Activated naive CD8-positive, alpha-beta T cell treated with anti-CD3 and anti-CD28 coated beads, Interleukin-2, amount 50 U/mL, for 24 hours (primary cell): Measurements from ENCODE around the gene LINC01488.

ENCODE experiments used
- ATAC-seq: fragments of 150-1000 bp; cut with Tn5 transposase; one replicate; pipeline ENCODE4 v1.10.0; 2021
- DNase-seq: peaks from one replicate; pipeline ENCODE4 v3.0.0; 2021
- H3K27ac Mint-ChIP-seq: one replicate; pipeline ENCODE4 v1.8.0; 2021; ENCODE audit warnings: mild to moderate bottlenecking, mixed read lengths
- H3K27me3 Mint-ChIP-seq: one replicate; pipeline ENCODE4 v1.8.0; 2021; ENCODE audit warnings: mixed read lengths
- H3K36me3 Mint-ChIP-seq: one replicate; pipeline ENCODE4 v1.8.0; 2021; ENCODE audit warnings: low read depth, mixed read lengths
- H3K4me1 Mint-ChIP-seq: one replicate; pipeline ENCODE4 v1.8.0; 2021; ENCODE audit warnings: mixed read lengths
- H3K4me3 Mint-ChIP-seq: one replicate; pipeline ENCODE4 v1.8.0; 2021; ENCODE audit warnings: mild to moderate bottlenecking, moderate library complexity, mixed read lengths
- H3K9me3 Mint-ChIP-seq: one replicate; pipeline ENCODE4 v1.8.0; 2021; ENCODE audit warnings: mixed read lengths

Gene LINC01488

DNA sequence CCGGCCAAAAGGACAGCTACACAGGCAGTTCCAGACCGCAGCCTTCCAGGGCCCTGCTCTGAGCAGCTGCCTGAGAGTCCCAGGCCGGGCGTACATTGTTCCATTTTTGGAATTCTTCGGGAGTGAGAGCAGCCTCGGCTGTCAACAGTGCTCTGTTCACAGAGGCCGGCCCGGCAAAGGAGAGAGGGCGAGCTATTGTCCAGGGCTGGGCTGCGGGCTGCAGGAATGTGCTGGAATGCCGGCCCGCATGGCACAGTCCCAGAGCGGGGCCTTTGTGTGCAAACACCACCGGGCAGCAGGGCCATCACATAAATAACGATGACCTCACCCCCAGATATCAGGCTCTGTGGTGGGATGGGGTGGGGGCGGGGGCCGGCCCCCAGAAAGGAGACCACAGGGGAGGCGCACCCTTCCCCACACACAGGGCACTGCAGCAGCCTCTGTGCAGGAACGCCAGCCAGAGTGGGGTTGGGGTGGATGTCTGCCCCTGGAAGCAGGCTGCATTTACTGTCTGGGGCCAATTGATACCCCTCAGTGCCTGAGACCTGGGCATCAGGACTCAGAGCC is 15.8 kb downstream of the LINC01488 start:
- DNase-seq (no peak), ATAC-seq (no peak)
- H3K27me3 Mint-ChIP-seq, result peaks cover 6% of the 10 kb centered on the region
- no peaks in the 10 kb centered on the region for H3K4me1 Mint-ChIP-seq
- no peaks in the 10 kb centered on the region for H3K36me3 Mint-ChIP-seq
- H3K4me3 Mint-ChIP-seq, result no peak overlapping the region
- no peaks in the 10 kb centered on the region for H3K9me3 Mint-ChIP-seq
- H3K27ac Mint-ChIP-seq, result no peak overlapping the region

DNA sequence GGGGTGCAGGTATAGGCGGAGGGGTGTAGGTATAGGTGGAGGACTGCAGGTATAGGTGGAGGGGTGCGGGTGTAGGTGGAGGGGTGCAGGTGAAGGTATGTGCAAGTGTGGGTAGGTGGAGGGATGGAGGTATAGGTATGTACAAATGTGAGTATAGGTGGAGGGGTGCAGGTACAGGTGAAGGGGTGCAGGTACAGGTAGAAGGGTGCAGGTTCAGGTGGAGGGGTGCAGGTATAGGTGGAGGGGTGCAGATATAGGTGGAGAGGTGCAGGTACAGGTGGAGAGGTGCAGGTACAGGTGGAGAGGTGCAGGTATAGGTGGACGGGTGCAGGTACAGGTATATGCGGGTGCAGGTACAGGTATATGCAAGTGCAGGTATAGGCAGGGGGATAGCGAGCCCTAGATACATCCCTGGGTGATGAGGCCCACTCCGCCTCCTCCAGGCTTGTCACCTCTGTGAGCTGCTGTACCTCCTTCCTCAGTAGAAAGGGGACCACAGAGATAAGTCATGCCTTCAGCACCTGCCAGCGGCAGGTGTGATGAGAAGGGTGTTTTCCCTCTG is 17.2 kb downstream of the LINC01488 start:
- Mint-ChIP-seq H3K27ac (no peak overlapping the region), H3K9me3 (no peaks in the 10 kb centered on the region), H3K4me3 (no peak overlapping the region)

DNA sequence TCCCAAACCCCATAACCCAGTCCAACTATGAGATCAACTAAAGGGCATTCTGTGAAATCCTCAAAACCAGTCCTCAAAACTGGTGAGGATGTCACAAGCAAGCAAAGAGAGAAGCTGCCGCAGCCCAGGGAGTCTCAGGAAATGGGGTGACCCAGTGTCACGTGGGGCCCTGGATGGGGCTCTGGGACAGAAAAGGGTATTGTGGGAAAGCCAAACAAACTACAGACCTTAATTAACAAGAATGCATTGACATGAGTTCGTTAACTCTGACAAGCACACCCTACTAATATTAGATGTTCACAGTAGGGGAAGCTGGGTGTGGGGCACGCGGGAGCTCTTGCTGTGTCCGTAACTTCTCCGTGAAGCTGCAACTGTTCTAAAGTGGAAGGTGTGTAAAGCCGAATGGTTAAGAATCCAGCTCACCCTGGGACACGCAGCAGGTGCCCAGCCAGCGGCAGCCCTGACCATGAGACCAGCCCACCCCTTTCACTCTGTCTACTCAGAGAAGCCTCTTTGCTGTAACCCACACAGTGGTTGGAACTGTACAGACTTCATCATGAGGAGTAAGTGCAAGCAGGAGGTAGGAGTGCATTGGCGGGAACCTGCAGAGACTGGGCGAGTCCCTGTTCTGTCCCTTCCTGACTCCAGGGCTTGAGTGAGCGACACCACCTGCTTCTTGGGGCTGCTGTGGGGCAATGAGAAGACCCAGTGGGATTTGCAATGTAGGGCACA is 17.9 kb downstream of the LINC01488 start:
- Mint-ChIP-seq H3K9me3 (no peaks in the 10 kb centered on the region), H3K27me3 (peaks cover 3% of the 10 kb centered on the region)
- ATAC-seq, result no peak

More for the DNA sequence above, 17.2 kb downstream of the LINC01488 start:
- peaks cover 5% of the 10 kb centered on the region for H3K4me1 Mint-ChIP-seq
- DNase-seq, result no peak
- peaks cover 3% of the 10 kb centered on the region for H3K27me3 Mint-ChIP-seq
- no peak for ATAC-seq
- H3K36me3 Mint-ChIP-seq, result no peaks in the 10 kb centered on the region

DNA sequence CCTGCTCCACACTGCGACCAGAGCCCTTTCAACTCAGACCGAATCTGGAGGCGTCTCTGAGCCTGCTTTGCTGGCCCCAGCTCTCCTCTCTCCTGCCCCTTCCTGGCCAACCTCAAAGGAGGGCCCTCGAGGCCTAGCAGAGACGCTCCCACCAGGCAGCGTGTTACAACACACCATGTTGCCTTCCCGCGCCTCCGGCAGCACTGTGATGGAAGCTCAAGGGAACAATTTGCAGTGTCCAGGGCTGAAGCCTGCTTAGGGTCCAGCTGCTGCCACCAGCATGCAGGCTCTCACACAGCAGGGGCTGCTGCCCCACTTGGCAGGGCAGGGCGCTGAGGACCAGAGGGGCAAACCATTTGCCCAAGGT is 18.4 kb downstream of the LINC01488 start:
- no peak for DNase-seq

More for the DNA sequence above, 17.9 kb downstream of the LINC01488 start:
- Mint-ChIP-seq H3K27ac (no peak overlapping the region), H3K4me1 (peaks cover 5% of the 10 kb centered on the region), H3K4me3 (no peak overlapping the region), H3K36me3 (no peaks in the 10 kb centered on the region)
- no peak for DNase-seq

DNA sequence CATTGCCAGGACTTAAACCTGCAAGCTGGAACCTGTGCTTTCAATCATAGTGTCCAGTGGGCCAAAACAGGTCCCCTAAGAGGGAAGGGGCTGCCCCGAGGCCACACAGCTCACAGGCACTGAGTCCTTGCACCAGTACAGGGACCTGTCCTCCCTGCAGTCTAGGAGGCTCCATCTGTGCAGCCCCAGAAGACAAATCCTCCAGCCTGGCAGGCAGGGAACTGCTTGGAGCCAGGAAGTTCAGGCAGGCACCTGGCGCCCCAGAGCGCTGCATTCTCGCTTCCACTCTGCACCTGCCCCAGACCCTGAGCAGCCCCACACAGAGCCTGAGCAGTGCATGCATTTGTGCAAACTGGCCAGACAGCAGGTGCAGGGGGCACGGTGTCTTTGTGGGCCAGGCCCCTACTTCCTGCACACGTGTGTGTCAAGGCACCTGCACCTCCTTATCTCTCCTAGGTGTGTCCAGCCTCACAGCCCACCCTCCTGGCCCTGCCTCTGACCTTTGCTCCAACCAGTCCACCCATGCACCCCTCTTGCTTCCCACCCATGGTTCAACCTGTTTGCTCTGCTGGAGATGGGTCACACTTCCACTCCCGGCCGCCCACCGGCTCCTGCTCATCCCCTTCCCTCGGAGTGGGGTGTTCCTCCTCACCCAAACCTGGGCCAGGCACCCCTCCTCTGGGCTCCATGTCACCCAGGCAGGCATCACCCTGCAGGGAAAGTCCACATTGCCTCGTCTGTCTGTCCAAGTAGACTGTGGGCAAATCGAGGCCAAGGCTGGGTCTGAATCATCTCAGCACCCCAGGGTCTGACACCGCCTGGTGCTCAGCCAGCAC is 19.0 kb downstream of the LINC01488 start:
- Mint-ChIP-seq H3K4me3 (no peak overlapping the region), H3K36me3 (no peaks in the 10 kb centered on the region), H3K27me3 (peaks cover 3% of the 10 kb centered on the region), H3K9me3 (no peaks in the 10 kb centered on the region), H3K4me1 (peaks cover 5% of the 10 kb centered on the region), H3K27ac (no peak overlapping the region)
- DNase-seq (no peak), ATAC-seq (no peak)

More for the DNA sequence above, 18.4 kb downstream of the LINC01488 start:
- Mint-ChIP-seq H3K4me3 (no peak overlapping the region), H3K9me3 (no peaks in the 10 kb centered on the region), H3K36me3 (no peaks in the 10 kb centered on the region), H3K27me3 (peaks cover 3% of the 10 kb centered on the region), H3K27ac (no peak overlapping the region), H3K4me1 (peaks cover 5% of the 10 kb centered on the region)
- ATAC-seq, result no peak

DNA sequence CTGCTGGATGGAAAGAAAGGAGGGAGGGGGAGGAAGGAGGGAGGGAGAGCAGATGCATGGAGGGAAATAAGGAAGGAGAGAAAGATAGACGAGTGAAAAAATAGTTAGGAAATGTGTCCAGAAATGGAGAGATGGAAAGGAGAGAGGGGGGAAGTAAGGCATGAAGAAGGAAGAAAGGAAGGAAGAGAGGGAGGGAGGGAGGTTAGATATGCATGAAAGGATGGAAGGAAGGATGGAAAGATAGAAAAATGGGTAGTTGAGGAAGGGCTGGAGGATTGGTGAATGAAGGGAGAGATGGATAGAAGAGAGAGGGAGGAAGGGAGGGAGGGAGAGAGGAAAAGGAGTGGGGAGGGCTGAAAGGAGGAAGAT is 19.6 kb downstream of the LINC01488 start:
- Mint-ChIP-seq H3K4me1 (peaks cover 5% of the 10 kb centered on the region), H3K4me3 (no peak overlapping the region), H3K9me3 (no peaks in the 10 kb centered on the region), H3K36me3 (no peaks in the 10 kb centered on the region), H3K27me3 (no peaks in the 10 kb centered on the region), H3K27ac (no peak overlapping the region)
- no peak for ATAC-seq
- DNase-seq, result no peak

DNA sequence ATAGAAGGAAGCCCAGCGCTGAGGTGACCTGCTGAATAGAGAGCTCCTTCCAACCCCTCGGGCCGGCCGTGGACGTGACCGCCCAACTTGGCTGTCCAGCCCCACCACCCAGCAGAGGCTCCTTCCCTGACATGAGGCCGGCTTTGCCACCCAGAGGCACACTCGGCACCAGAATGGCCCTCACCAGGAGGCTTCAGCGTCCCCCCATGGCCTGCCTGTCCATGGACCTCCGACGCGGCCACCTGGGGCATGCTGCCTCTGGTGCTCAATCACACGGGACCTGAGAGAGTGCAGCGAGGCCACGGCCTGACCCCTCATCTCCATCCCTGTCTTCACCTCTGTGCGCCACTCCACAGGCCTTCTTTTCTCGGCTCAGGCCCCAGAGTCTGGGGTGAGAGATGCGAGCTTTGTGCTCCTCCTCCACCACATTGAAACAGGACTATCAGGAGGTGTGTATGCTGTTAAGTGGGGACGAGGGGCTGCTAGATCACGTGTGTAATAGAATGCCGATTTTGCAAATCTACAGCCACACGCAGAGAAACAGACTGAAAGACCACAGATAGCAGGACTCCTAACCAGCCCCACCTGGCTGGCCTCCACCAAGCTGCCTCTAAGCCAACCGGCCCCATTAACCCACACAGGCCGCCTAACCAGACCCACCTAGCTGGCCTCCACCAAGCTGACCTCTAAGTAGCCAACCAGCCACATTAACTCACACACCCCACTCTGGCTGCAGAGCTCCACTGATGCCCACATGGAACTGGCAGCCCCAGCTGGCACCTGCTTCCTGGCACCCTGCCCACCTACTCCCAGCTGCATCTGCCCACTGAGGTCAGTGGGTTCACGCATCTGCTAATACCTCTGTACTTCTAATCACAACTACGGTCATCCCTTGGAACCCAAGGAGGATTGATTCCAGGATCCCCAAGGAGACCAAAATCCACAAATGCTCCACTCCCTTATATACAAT is 20.7 kb downstream of the LINC01488 start:
- Mint-ChIP-seq H3K4me1 (peaks cover 5% of the 10 kb centered on the region), H3K36me3 (no peaks in the 10 kb centered on the region), H3K27me3 (peaks cover under 1% of the 10 kb centered on the region), H3K9me3 (no peaks in the 10 kb centered on the region), H3K4me3 (no peak overlapping the region), H3K27ac (no peak overlapping the region)
- ATAC-seq, result no peak
- DNase-seq, result no peak

DNA sequence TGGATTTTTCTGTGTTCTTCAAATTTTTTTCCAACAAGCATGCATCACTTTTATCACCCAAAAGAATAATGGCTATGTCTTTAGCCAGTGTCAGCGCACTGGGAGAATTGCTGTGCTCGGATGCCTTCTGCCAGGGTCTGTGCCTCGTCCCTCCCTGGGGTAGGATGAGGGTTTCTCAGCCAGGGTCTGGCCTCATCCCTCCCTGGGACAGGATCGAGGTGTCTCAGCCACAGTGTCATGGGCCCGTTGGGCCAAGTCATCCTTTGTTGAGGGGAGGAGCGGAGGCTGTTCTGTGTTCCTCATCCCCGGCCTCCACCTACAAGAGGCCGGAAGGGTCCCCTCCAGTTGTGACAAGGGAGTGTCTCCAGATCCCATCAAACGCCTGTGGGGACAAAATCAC is 22.7 kb downstream of the LINC01488 start:
- DNase-seq (no peak), ATAC-seq (no peak)
- no peak overlapping the region for H3K4me3 Mint-ChIP-seq
- no peak overlapping the region for H3K27ac Mint-ChIP-seq
- peaks cover 7% of the 10 kb centered on the region for H3K27me3 Mint-ChIP-seq
- H3K36me3 Mint-ChIP-seq, result no peaks in the 10 kb centered on the region
- H3K9me3 Mint-ChIP-seq, result no peaks in the 10 kb centered on the region
- peaks cover 9% of the 10 kb centered on the region for H3K4me1 Mint-ChIP-seq

DNA sequence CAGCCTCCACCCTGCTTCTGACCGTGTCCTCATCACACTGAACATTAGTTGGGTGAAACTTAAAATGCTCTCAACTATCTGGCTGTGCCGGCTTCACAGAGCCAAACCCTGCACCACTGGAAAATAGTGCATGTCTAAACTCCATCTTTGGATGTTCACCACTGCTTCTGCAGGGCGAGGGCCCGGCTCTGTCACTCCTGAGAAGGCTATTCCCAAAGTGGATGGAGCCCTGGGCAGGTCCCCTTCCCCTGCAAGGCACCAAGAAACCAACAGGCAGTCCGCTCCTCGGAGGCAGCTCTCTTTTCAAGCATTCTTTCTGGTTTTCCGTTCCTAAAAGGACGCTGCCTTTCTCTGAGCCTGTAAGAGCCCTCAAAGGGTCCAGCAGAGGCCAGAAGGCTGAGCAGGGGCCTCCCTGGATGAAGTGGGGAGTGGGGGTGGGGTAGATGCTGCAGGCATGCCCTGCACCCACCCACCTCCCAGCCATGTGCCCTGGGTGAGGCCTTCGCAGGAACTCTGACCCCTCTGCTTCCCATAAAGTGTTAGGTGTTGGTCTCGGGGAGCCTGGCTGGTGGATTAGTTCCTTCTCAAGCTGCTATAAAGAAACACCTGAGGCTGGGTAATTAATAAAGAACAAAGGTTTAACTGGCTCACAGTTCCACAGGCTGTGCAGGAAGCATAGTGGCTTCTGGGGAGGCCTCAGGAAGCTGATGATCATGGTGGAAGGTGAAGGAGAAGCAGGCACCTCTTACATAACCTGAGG is 23.3 kb downstream of the LINC01488 start:
- Mint-ChIP-seq H3K27ac (no peak overlapping the region), H3K4me3 (no peak overlapping the region), H3K4me1 (peaks cover 11% of the 10 kb centered on the region), H3K27me3 (peaks cover 7% of the 10 kb centered on the region), H3K9me3 (no peaks in the 10 kb centered on the region), H3K36me3 (no peaks in the 10 kb centered on the region)
- DNase-seq (no peak), ATAC-seq (no peak)

DNA sequence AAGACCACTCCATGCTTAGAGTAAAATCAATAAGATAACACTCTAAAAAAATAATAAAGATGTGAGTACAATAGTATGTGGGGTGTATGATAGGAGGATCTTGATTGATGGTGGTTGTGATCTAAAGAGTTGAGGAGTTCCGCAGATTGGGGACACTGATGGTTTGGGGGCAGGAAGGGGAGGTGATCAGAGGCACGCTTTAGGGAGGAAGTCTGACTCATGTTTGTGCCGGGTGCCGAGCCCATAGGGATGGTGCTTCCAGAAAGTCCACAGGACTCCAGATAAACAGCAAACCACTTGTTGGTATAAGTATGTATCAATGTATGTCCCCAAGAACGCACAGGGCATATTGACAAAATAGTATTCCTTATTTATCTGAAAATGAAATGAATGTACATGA is 27.5 kb downstream of the LINC01488 start:
- no peak overlapping the region for H3K4me3 Mint-ChIP-seq
- no peaks in the 10 kb centered on the region for H3K9me3 Mint-ChIP-seq
- DNase-seq (no peak), ATAC-seq (no peak)
- no peaks in the 10 kb centered on the region for H3K36me3 Mint-ChIP-seq
- H3K27me3 Mint-ChIP-seq, result peaks cover 9% of the 10 kb centered on the region
- H3K4me1 Mint-ChIP-seq, result peaks cover 6% of the 10 kb centered on the region
- H3K27ac Mint-ChIP-seq, result no peak overlapping the region

DNA sequence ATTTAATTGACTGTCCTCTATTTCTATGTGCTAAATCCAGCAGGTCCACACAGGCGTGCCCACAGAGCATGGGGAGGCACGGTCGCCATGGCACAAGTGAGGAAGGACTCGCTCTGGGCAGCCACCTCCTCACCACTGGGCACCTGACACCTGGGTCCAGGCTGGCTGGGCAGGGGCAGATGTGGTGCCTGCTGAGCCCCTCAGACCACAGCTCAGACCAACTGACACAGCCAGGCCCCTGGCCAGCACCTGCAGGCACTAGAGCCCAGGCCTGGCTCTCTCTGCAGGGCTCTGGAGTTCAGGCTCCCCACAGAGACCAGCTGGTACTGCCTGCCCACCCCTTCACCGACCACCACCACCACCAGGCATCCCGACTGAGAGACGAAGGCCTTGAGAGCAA is 27.9 kb downstream of the LINC01488 start:
- Mint-ChIP-seq H3K4me1 (peaks cover 6% of the 10 kb centered on the region), H3K27me3 (peaks cover 9% of the 10 kb centered on the region), H3K36me3 (no peaks in the 10 kb centered on the region), H3K9me3 (no peaks in the 10 kb centered on the region), H3K27ac (no peak overlapping the region), H3K4me3 (no peak overlapping the region)
- ATAC-seq (no peak), DNase-seq (no peak)

DNA sequence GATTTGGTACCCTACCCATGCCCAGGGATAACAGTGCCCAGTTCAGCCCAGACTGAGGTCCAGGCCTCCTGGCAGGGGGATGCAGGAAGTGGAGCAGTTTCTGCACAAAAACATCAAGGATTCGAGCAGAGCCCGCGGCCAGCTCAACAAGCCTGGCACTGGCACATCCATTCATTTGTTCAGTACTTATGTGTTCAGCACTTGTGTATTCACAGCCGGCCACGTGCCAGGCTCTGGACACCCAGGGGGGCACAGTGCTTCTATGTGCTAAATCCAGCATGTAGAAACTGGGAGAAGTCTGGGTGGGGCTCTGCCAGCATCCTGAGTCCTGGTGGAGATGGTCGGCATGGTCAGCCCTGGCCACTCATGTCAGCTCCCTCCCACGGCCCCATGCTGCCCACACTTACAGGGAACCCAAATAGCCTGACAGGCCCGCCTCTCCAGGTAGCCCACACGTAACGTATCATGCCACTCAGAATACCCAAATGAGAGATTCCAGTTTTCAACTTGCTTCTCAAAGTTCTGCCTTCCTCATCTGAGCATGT is 28.5 kb downstream of the LINC01488 start:
- Mint-ChIP-seq H3K4me1 (peaks cover 6% of the 10 kb centered on the region), H3K4me3 (no peak overlapping the region), H3K9me3 (no peaks in the 10 kb centered on the region), H3K27me3 (peaks cover 9% of the 10 kb centered on the region), H3K27ac (no peak overlapping the region), H3K36me3 (no peaks in the 10 kb centered on the region)
- ATAC-seq (no peak), DNase-seq (no peak)
